Upper lobe of left lung (tissue), 6 donors: ENCODE data around the gene ACER2. TPM values are rescaled to one million over a fixed set of nuclear protein-coding genes. Genes with fewer than 3 reads are reported as not detected.

ENCODE experiments used
- ATAC-seq, 2 donors: fragments of 200-7000 bp; cut with Tn5 transposase; one replicate each; pipeline ENCODE4 v1.9.1; 2022; ENCODE audit warnings: mild to moderate bottlenecking in 2 of 2, moderate library complexity in 2 of 2; ENCODE audit not compliant: low FRiP score in 2 of 2
- DNase-seq, 2 donors: peaks; one replicate each; pipeline ENCODE4 v3.0.0-alpha.2; 2019 to 2020
- H3K27ac ChIP-seq, 4 donors: fragments of 200-600 bp; sonication (generic); one replicate each; pipeline ENCODE4 v1.5.1; 2016 to 2019
- H3K27me3 ChIP-seq, 4 donors: fragments of 200-600 bp; sonication (generic); one replicate each; pipeline ENCODE4 v1.5.1; 2017 to 2019
- H3K36me3 ChIP-seq, 4 donors: fragments of 200-600 bp; sonication (generic); one replicate each; pipeline ENCODE4 v1.5.1; 2016 to 2019
- H3K4me1 ChIP-seq, 4 donors: fragments of 200-600 bp; sonication (generic); one replicate each; pipeline ENCODE4 v1.5.1; 2018 to 2019
- H3K4me3 ChIP-seq, 4 donors: fragments of 200-600 bp; sonication (generic); one replicate each; pipeline ENCODE4 v1.5.1; 2017 to 2019; ENCODE audit warnings: mild to moderate bottlenecking in 2 of 4, moderate library complexity in 1 of 4
- H3K9me3 ChIP-seq, 4 donors: fragments of 200-600 bp; sonication (generic); one replicate each; pipeline ENCODE4 v1.5.1; 2018 to 2019
- CTCF ChIP-seq, 6 experiments: fragments of 450-650 bp in 4 of 6; fragments of 200-600 bp in 2 of 6; sonication (generic) in 2 of 6; IDR thresholded peaks; one replicate each; pipeline ENCODE4 v1.5.1; 2016 to 2019; ENCODE audit warnings: antibody characterized with exemption in 6 of 6
- EP300 ChIP-seq, 4 donors: sonication (generic); formaldehyde crosslinking; IDR thresholded peaks; one replicate each; pipeline ENCODE4 v1.5.1; 2017; ENCODE audit warnings: antibody characterized with exemption in 4 of 4, control low read depth in 2 of 4
- POLR2A ChIP-seq, 4 donors: fragments of 450-650 bp; IDR thresholded peaks; one replicate each; pipeline ENCODE4 v1.5.1; 2016 to 2017; ENCODE audit warnings: antibody characterized with exemption in 4 of 4, mild to moderate bottlenecking in 2 of 4
- POLR2AphosphoS5 ChIP-seq, 2 donors: sonication (generic); formaldehyde crosslinking; IDR thresholded peaks; one replicate each; pipeline ENCODE4 v1.5.1; 2017; ENCODE audit warnings: antibody characterized with exemption in 2 of 2
- WGBS, 2 donors: methylation state at CpG; one replicate each; pipeline ENCODE4 v1.1.5; 2017 to 2018; 5-methylcytosine and 5-hydroxymethylcytosine counted together
- total RNA-seq, 6 donors: library from RNA; depleted of rRNA in 4 of 6; stranded (reverse); fragments of >200 nt in 4 of 6; gene quantifications; one replicate each; pipeline versions ENCODE4 v1.1.0 to v1.2.1, GENCODE V29; 2016 to 2021
- donor health status: DM: no; HTN: no; CAD: no; lungs with moderate emphysema.
- donor health status: DM: no; HTN: yes; CAD: no; lungs with severe emphysema.

Gene ACER2
- total RNA-seq, result 1 to 10 TPM; 3.2 to 9.4 (median 4.5) TPM

GRCh38 chr9:19408693-19409400 lies at the start of gene ACER2:
TSS of gene ACER2 (plus strand) at chr9:19409009. CDS start at chr9:19409085, 76 bp downstream.
- no peaks in the 10 kb centered on the region for H3K36me3 ChIP-seq
- peaks cover 4 to 13% (median 8%) of the 10 kb centered on the region in 4 donors for H3K4me1 ChIP-seq
- peak within 1 kb of the TSS; percentile 61 to 90 (median 74) for H3K4me3 ChIP-seq
- no peaks in the 10 kb centered on the region for H3K27me3 ChIP-seq
- WGBS, 2 donors, result 0% methylated on average over 10 to 48 of the region's 61 CpGs
- peak; percentile 97 to 98 for ATAC-seq
- peak; percentile 95 to 100 for DNase-seq
- TF ChIP-seq CTCF (IDR thresholded peaks at IDR 0.05), result peak in 1 of 6 experiments; percentile 33
- peak; percentile 42 to 96 for TF ChIP-seq POLR2AphosphoS5 (IDR thresholded peaks at IDR 0.05)
- TF ChIP-seq EP300 (IDR thresholded peaks at IDR 0.05), result no peak
- TF ChIP-seq POLR2A (IDR thresholded peaks at IDR 0.05), result peak in 3 of 4 donors; percentile 73 to 95 (median 92)
- peak within 1 kb of the TSS; percentile 62 to 87 (median 74) for H3K27ac ChIP-seq
- H3K9me3 ChIP-seq, result no peaks in the 10 kb centered on the region

- no peak overlapping the region for H3K4me3 ChIP-seq
- no peak for TF ChIP-seq POLR2AphosphoS5 (IDR thresholded peaks at IDR 0.05)
- TF ChIP-seq CTCF (IDR thresholded peaks at IDR 0.05), result no peak
- no peak for TF ChIP-seq EP300 (IDR thresholded peaks at IDR 0.05)
- no peak for TF ChIP-seq POLR2A (IDR thresholded peaks at IDR 0.05)
- ATAC-seq, result no peak
- H3K36me3 ChIP-seq, result peaks cover 12 to 93% (median 27%) of the 10 kb centered on the region in 4 donors
- H3K27ac ChIP-seq, result no peak overlapping the region
- H3K9me3 ChIP-seq, result no peaks in the 10 kb centered on the region
- WGBS, 2 donors, result 91% methylated on average over 2 of the region's 2 CpGs
- H3K27me3 ChIP-seq, result no peaks in the 10 kb centered on the region
- no peak for DNase-seq
- no peaks in the 10 kb centered on the region for H3K4me1 ChIP-seq
Observed at GRCh38 chr9:19369107-19369506, 39.7 kb upstream of the ACER2 start.

- peaks cover 0 to 3% (median 0%) of the 10 kb centered on the region in 4 donors for H3K4me1 ChIP-seq
- WGBS, 2 donors, result 81 to 92% methylated on average over 5 of the region's 5 CpGs
- no peaks in the 10 kb centered on the region for H3K9me3 ChIP-seq
- no peak overlapping the region for H3K27ac ChIP-seq
- H3K36me3 ChIP-seq, result peaks cover 21 to 95% (median 49%) of the 10 kb centered on the region in 4 donors
- TF ChIP-seq POLR2A (IDR thresholded peaks at IDR 0.05) (no peak), EP300 (IDR thresholded peaks at IDR 0.05) (no peak), CTCF (IDR thresholded peaks at IDR 0.05) (no peak), POLR2AphosphoS5 (IDR thresholded peaks at IDR 0.05) (no peak)
- H3K4me3 ChIP-seq, result no peak overlapping the region
- ATAC-seq (no peak), DNase-seq (no peak)
- no peaks in the 10 kb centered on the region for H3K27me3 ChIP-seq
Observed at GRCh38 chr9:19371942-19372341, 36.9 kb upstream of the ACER2 start.

GRCh38 chr9:19372567-19372966 lies 36.2 kb upstream of the ACER2 start:
- ATAC-seq, result no peak
- no peak for TF ChIP-seq EP300 (IDR thresholded peaks at IDR 0.05)
- TF ChIP-seq POLR2A (IDR thresholded peaks at IDR 0.05), result no peak
- TF ChIP-seq POLR2AphosphoS5 (IDR thresholded peaks at IDR 0.05), result no peak
- no peak for TF ChIP-seq CTCF (IDR thresholded peaks at IDR 0.05)
- Histone ChIP-seq H3K4me3 (no peak overlapping the region), H3K36me3 (peaks cover 21 to 95% (median 52%) of the 10 kb centered on the region in 4 donors), H3K9me3 (no peaks in the 10 kb centered on the region), H3K27me3 (no peaks in the 10 kb centered on the region), H3K27ac (no peak overlapping the region), H3K4me1 (peaks cover 0 to 9% (median 5%) of the 10 kb centered on the region in 4 donors)
- 92 to 96% methylated on average over 8 of the region's 8 CpGs for WGBS, 2 donors
- no peak for DNase-seq
